Measurements from ENCODE around the gene PDCL3.

DNA sequence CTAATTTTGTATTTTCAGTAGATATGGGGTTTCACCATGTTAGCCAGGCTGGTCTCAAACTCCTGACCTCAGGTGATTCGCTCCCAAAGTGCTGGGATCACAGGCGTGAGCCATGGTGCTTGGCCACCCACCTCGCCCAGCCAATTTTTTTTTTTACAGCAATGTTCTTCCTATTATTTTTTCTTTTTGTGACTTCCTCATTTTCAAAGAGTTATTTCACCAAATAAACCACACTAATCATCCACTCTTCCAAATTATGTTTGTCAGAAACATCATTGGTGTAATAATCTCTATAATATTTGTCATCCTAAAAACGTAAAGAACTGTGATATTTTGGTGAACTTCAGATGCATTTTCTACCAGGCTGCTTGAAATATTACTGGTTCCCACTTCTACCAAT lies 16.3 kb upstream of the PDCL3 start:
- TF ChIP-seq GATA2 (IDR thresholded peaks at IDR 0.05; ENCODE audit: low read depth, low read length), result no peak
- TF ChIP-seq GATA3 (IDR thresholded peaks at IDR 0.05; ENCODE audit: low read depth, low read length), result no peak

All from SH-SY5Y (cell line).